Spleen (tissue), 7 donors: ENCODE results near the gene PDGFD.

Experiments used
- POLR2A ChIP-seq, 3 donors: fragments of 450-650 bp; IDR thresholded peaks; one replicate each; pipeline ENCODE4 v1.5.1; 2017; ENCODE audit warnings: antibody characterized with exemption in 3 of 3, mild to moderate bottlenecking in 1 of 3
- POLR2AphosphoS5 ChIP-seq, 3 donors: sonication (generic); formaldehyde crosslinking; IDR thresholded peaks; one replicate each; pipeline ENCODE4 v1.5.1; 2017; ENCODE audit warnings: antibody characterized with exemption in 3 of 3
- TF ChIP-seq, protein P1 (sequence below), 11 experiments: fragments of 200-600 bp in 7 of 11; fragments of 450-650 bp in 4 of 11; sonication (generic) in 4 of 11; IDR thresholded peaks in 8 of 11; conservative IDR thresholded peaks in 3 of 11; 1 replicate in 7 of 11; 2 replicates in 4 of 11; pipeline versions ENCODE4 v1.4.0 to v1.8.0; 2016 to 2021; ENCODE audit warnings: antibody characterized with exemption in 11 of 11, inconsistent platforms in 4 of 11, mild to moderate bottlenecking in 1 of 11
- donor health status: DM: no; HTN: no; CAD: no; lungs with moderate emphysema.
- donor health status: DM: no; HTN: no; CAD: no.
- donor health status: DM: no; HTN: no; CAD: no.

DNA sequence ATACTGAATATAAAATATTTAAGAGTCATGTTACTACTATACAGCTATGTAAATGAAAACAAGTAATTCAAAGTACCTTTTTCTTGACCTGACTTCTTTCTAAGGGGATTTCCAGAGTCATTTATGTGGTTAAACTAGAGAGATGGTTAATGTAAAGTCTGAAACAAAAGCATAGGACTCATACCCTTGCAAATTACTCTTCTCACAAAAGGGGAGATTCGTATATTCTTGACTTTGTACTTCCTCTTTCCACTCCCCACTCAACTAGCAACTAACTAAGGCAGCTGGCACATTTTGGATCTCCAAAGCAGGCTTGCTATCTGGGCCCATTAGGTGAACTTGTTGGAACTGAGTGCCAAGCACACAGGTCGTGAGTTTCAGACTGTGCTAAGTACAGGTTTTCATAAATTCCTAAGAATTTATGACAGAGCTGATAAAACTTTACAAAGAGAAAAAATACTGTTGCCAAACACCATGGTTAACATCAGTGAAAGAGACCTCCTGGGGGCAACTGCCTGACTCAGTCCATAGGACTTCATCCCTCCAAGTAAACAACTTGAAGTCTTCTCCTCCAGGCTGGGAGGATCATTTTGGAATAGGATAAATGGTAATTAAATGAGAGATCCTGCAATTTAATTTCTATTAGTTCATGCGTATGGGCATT is 204.5 kb downstream of the PDGFD start:
- TF ChIP-seq, protein P1, sequence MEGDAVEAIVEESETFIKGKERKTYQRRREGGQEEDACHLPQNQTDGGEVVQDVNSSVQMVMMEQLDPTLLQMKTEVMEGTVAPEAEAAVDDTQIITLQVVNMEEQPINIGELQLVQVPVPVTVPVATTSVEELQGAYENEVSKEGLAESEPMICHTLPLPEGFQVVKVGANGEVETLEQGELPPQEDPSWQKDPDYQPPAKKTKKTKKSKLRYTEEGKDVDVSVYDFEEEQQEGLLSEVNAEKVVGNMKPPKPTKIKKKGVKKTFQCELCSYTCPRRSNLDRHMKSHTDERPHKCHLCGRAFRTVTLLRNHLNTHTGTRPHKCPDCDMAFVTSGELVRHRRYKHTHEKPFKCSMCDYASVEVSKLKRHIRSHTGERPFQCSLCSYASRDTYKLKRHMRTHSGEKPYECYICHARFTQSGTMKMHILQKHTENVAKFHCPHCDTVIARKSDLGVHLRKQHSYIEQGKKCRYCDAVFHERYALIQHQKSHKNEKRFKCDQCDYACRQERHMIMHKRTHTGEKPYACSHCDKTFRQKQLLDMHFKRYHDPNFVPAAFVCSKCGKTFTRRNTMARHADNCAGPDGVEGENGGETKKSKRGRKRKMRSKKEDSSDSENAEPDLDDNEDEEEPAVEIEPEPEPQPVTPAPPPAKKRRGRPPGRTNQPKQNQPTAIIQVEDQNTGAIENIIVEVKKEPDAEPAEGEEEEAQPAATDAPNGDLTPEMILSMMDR (IDR thresholded peaks at IDR 0.05 in 8 of 11, conservative IDR thresholded peaks at IDR 0.05 in 3 of 11), result no peak
- no peak for TF ChIP-seq POLR2A (IDR thresholded peaks at IDR 0.05)
- no peak for TF ChIP-seq POLR2AphosphoS5 (IDR thresholded peaks at IDR 0.05)
